Measurements from ENCODE around the gene PPM1F. TPM values are rescaled to one million over a fixed set of nuclear protein-coding genes. Genes with fewer than 3 reads are reported as not detected.

Gene PPM1F
- total RNA-seq, 1 donor from 2014 or later, result 25.1 TPM

DNA sequence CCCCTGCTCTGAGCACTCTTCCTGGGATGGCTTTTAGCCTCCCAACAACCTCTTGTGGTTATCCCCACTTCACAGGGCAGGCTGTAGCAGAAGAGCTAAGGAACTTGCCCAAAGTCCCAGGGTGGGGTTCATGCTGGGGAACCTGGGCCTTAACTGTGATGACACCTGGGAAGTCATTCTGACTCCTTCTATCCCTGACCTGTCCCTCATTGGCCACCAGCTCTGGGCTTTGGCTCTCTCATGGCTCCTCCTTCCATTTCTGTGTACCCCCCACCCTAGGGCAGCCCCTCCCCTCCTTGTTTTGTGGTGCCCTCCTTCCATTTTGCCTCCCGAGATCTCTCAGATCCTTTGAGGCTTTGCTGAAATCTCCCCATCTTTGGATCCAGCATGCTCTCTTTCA lies 2.7 kb downstream of the PPM1F start:
- no peak for DNase-seq (ENCODE audit: low read depth)
- TF ChIP-seq, protein P1, sequence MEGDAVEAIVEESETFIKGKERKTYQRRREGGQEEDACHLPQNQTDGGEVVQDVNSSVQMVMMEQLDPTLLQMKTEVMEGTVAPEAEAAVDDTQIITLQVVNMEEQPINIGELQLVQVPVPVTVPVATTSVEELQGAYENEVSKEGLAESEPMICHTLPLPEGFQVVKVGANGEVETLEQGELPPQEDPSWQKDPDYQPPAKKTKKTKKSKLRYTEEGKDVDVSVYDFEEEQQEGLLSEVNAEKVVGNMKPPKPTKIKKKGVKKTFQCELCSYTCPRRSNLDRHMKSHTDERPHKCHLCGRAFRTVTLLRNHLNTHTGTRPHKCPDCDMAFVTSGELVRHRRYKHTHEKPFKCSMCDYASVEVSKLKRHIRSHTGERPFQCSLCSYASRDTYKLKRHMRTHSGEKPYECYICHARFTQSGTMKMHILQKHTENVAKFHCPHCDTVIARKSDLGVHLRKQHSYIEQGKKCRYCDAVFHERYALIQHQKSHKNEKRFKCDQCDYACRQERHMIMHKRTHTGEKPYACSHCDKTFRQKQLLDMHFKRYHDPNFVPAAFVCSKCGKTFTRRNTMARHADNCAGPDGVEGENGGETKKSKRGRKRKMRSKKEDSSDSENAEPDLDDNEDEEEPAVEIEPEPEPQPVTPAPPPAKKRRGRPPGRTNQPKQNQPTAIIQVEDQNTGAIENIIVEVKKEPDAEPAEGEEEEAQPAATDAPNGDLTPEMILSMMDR (conservative IDR thresholded peaks at IDR 0.05; ENCODE audit: low read depth, low read length), result no peak
- H3K4me3 ChIP-seq (ENCODE audit: low read depth, low read length), result no peak overlapping the region

DNA sequence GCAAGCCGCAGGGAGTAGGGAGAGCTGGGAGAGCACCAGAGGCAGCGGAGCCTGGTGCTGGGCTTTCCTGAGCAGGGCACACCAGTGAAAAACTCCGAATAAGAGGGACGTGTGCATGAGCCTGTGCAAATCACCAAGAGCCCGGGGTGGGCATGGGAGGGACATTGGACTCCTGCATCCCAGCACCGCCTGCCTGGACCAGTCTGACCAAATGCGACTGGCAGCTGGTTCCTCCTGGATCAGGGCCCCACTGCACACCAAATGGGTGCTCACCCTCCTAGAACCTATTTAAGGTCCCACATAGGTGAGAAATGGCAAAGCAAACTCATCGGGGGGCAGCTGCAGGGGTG lies 3.1 kb downstream of the PPM1F start:
- H3K4me3 ChIP-seq (ENCODE audit: low read depth, low read length), result no peak overlapping the region
- TF ChIP-seq, protein P1 (conservative IDR thresholded peaks at IDR 0.05; ENCODE audit: low read depth, low read length), result no peak
- DNase-seq (ENCODE audit: low read depth), result no peak

DNA sequence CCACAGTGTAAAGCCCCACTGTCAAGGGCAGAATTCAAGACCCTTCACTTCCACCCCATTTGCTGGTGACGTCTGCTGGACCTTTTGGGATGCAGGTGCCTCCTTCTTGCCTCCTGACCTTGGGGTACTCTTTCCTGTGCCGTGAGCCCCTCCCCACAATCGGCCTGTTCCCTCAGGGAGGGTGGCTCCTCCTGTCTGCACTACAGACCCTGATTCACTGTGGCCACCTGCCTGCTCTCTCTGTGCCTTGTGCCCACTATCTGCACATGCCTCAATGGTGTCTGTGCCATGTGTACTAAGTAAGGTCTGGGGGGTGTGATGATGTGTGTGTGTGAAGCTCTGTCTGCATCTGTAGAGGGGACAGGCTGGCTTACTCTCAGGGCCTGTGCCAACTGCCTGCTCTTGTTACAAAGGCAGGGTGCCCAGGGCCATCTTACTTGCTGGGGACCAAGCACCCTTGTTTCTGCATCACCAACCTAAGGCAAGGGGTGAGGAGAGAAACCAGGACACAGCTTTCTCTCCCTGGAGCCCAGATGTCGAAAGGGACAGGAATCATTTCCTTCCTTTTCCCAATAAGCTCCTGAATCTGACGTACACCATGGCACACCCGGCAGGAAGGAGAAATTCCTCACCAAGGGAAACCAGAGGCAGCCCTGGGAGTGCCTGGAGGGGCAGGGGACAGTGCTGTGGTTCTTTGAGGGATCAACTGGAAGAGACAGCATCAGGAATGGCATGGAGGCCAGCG lies 3.7 kb downstream of the PPM1F start:
- H3K4me3 ChIP-seq (ENCODE audit: low read depth, low read length), result no peak overlapping the region
- TF ChIP-seq, protein P1 (conservative IDR thresholded peaks at IDR 0.05; ENCODE audit: low read depth, low read length), result no peak
- DNase-seq (ENCODE audit: low read depth), result no peak

DNA sequence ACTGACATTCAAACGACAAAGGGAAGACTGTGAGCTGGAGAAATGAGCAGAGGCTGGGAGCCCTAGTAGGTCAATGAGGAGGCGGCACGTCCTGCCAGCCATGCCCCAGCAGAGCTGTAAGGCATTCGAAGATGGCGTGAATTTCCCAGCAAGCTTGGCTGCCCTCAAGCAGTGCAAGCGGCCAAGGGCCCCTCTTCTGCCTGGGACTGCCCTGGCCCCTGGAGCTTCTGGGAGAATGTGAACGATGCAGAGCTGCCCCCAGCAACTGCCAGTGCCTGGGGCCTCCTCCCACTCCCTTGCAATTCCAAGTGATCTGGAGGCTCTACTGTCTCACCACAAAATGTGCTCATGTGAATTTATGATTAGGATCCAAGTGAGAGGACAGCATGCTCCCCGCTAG lies 4.3 kb downstream of the PPM1F start:
- TF ChIP-seq, protein P1 (conservative IDR thresholded peaks at IDR 0.05; ENCODE audit: low read depth, low read length), result no peak
- DNase-seq (ENCODE audit: low read depth), result no peak
- H3K4me3 ChIP-seq (ENCODE audit: low read depth, low read length), result no peak overlapping the region

DNA sequence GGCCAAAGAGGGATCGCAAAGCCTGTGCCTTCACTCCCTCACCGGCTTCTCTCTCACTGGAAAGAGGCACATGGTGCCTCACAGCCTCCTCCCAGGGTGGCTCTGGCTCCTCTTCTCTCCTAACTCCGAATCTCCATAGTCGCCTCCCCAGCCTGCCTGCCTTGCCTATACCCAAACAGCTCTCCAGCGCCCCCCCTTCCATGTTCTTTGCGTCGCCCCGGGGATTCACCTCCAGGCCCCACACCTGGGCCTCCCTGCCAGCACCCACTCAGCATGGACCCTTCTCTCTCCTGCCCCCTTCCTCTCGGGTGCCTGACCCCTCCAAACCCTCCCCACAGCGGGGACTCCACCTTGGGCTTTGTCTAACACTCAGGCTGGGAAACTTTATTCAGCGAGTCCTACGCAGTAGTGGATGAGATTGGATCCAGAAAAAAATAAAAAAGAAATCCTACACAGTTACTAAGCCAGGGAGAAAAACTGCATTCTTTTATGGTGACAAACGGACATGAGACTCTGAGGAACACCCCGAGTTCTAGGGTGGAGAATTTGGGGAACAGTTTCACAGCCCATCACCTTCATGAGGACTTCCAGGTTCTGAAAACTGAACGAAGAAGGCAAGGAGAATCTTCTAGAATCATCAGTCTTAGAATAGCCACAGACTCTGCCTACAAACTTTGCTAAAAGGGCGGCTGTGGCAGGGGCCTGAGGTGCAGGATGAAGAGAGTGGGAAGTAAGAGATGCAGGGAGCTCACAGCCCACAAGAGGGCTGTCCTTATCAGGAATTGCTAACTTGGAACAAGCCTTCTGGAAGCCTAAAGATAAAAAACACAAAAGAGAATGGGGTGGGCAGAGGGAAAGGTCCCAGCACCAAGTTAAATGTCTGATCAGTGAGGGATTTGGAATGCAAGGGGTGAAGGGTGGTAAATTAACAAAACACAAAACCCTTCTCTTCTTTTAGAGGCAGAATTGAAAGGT lies 5.3 kb downstream of the PPM1F start:
- H3K4me3 ChIP-seq (ENCODE audit: low read depth, low read length), result no peak overlapping the region
- no peak for DNase-seq (ENCODE audit: low read depth)
- TF ChIP-seq, protein P1 (conservative IDR thresholded peaks at IDR 0.05; ENCODE audit: low read depth, low read length), result peak; percentile 48

DNA sequence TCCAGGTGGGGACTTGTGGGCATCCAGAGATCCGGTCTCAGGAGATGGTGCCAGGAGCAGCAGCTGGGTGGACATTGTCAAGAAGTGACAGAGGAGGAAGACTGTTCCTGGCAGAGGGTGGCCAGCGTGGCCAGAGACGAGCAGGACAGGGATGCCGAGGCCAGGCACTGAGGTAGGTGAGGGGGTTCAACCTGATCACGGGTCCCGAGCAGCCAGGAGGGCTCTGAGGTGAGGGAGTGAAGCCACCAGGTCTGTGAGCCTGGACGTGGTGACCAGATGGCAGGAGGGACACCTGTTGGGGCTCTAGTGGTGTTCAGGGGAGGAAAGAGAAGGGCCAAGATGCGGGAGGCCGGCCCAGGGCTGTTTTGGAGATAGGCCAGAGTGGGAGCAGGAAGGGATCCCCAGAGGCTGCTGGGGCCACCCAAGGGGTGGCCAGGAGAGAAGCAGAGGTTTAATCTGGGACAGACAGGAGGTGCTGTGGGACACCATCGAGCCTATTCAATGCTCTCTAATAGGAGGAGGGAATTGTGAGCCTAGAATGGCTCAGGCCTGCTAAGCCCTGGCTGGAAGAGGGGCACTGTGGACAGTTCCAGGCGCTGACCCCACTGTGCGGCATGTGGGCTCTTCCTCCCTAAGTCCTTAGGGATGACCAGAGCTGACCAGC lies 6.3 kb downstream of the PPM1F start:
- no peak for DNase-seq (ENCODE audit: low read depth)
- TF ChIP-seq, protein P1 (conservative IDR thresholded peaks at IDR 0.05; ENCODE audit: low read depth, low read length), result no peak

More for the DNA sequence above, 6.3 kb downstream of the PPM1F start:
- H3K4me3 ChIP-seq (ENCODE audit: low read depth, low read length), result no peak overlapping the region
